ENCODE data around the gene SELENOS.

The SELENOS gene

DNA sequence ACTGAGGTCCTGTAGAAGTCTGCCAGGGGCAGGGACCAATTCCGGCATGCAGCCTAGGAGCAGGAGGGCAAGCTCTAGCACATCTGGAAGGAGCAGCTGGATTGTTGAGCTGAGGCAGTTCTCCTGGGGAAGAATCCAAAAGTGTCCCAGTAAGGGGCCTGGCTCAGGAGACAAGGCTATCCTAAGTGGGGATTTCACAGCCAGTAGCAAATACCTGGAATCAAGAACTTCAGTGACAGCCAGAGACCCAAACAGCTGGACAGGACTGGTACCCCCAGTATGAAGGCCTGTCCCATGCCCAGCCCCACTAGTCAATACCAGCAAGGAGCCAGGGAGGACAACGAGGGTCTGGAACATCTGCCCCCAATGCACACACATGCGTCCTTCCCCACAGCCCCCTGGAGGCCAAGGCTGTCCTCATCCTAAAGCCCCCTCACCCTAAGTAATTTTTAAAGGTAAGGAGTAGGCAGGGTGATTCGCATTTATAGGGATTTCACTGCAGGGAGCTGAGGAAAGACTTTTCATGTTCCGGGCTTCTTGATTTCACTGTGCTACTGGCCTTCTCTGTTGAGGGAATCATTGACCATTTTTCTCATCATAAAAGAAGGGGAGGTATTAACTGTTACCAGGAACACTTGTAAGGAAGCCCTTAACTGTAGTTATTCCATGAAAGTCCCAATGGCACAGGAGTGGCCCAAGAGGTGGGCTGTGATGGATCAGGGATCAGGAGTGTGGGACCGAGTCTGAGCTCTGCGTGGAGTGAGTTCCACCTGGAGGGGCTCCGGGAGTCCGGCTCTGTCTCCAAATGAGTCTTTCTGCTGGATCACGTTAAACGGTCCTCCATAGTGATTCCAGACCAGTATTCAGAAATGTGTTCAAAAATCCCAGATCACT lies 22.9 kb downstream of the SELENOS start:
- no peaks in the 10 kb centered on the region for H3K27me3 ChIP-seq (ENCODE audit: control insufficient read depth, insufficient read depth, low read length)
- H3K4me1 ChIP-seq (ENCODE audit: control insufficient read depth, insufficient read depth, low read length): peaks cover 14% of the 10 kb centered on the region
- no peak overlapping the region for H3K4me3 ChIP-seq (ENCODE audit: low read length)
- H3K9me3 ChIP-seq (replicated peaks; ENCODE audit: low read length): no peaks in the 10 kb centered on the region
- no peak overlapping the region for H3K4me2 ChIP-seq (ENCODE audit: low read length)
- H3K36me3 ChIP-seq (ENCODE audit: insufficient read depth, low read length): no peaks in the 10 kb centered on the region
- no peak overlapping the region for H3K9ac ChIP-seq (ENCODE audit: low read depth, low read length)

DNA sequence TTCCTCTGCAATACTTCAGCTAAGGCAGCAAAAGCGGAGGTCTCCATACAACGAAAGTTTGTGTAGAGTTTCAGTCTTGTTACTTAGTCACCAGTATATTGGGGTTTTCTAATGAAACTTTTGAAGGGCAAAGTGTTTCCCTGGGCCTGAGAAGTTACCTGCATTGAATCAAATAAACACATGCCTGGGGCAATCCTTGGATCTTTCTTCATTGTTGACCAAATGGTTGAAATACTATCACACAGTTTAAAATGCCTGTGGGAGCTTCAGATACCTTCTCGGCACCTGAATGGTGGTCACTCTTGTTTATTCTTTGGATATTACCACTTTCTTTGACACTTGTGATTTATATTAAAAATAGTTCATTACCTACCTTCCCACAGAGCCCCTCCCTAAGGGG lies 24.4 kb downstream of the SELENOS start:
- H3K4me3 ChIP-seq (ENCODE audit: low read length): peak overlapping the region; percentile 89
- peak overlapping the region; percentile 83 for H3K9ac ChIP-seq (ENCODE audit: low read depth, low read length)
- peaks cover 22% of the 10 kb centered on the region for H3K4me1 ChIP-seq (ENCODE audit: control insufficient read depth, insufficient read depth, low read length)
- no peaks in the 10 kb centered on the region for H3K36me3 ChIP-seq (ENCODE audit: insufficient read depth, low read length)
- peak overlapping the region; percentile 90 for H3K4me2 ChIP-seq (ENCODE audit: low read length)
- H3K9me3 ChIP-seq (replicated peaks; ENCODE audit: low read length): no peaks in the 10 kb centered on the region
- no peaks in the 10 kb centered on the region for H3K27me3 ChIP-seq (ENCODE audit: control insufficient read depth, insufficient read depth, low read length)

DNA sequence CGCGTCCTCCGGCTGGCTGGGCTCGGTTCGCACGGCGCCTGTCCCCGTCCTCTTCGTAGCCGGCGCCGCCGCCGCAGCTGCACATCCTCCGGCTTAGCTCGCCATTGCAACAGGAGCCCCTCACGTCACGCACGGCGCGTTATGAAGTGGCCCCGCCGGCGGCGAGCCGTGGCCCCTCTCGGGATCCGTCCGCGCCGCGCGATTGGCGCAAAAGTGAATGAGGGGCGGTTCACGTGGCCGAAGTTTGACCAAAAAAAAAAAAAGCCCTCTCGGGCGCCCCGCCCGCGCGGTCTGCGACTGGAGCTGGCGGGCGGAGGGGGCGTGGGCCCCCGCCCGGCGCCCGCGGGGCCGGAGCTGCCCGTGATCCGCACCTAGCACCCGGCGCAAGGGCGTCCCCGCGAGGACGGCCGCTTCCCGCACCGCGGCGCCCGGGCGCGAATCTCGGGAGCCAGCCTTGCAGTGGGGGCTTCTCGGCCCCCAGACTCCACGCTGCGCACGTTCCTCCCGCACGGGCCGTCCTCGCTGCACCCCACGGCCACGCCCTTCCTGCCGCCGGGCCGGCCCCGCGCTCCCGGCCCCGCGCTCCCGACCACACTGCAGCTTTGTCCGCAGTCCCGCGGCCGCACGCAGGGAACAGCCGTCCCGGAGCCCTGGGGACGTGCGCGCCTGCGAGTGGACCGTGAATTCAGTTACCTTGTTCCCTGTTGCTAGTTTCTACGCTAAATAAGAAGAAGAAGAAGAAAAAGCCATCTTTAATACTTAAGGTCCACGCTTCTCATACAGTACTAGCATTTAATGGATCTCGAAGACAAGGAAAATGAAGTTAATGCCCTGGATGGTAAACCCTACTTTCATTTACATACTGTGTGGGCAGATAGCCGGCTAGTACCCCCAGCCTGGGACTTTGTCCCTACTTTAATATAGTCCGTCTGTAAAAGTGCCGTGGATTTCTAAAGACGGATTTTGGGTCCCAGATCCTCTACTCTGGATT lies 25.2 kb downstream of the SELENOS start, which contains the start of gene CHSY1:
TSS of gene CHSY1 (minus strand) at position 219 of the 991 bp plus-strand sequence. CDS start 592 bp downstream, outside the sequence.
- H3K9ac ChIP-seq (ENCODE audit: low read depth, low read length): peak within 1 kb of the TSS; percentile 88
- peak within 1 kb of the TSS; percentile 89 for H3K4me3 ChIP-seq (ENCODE audit: low read length)
- H3K4me2 ChIP-seq (ENCODE audit: low read length): peak within 1 kb of the TSS; percentile 91

GRCh38 chr15:101250873-101251829 lies 26.1 kb downstream of the SELENOS start:
- H3K4me1 ChIP-seq (ENCODE audit: control insufficient read depth, insufficient read depth, low read length): peaks cover 38% of the 10 kb centered on the region
- peak overlapping the region; percentile 88 for H3K9ac ChIP-seq (ENCODE audit: low read depth, low read length)
- H3K9me3 ChIP-seq (replicated peaks; ENCODE audit: low read length): no peaks in the 10 kb centered on the region
- peak overlapping the region; percentile 89 for H3K4me3 ChIP-seq (ENCODE audit: low read length)
- peak overlapping the region; percentile 91 for H3K4me2 ChIP-seq (ENCODE audit: low read length)
- peaks cover 4% of the 10 kb centered on the region for H3K36me3 ChIP-seq (ENCODE audit: insufficient read depth, low read length)
- H3K27me3 ChIP-seq (ENCODE audit: control insufficient read depth, insufficient read depth, low read length): no peaks in the 10 kb centered on the region

More for the DNA sequence above, 25.2 kb downstream of the SELENOS start, which contains the start of gene CHSY1:
- H3K36me3 ChIP-seq (ENCODE audit: insufficient read depth, low read length): peaks cover 4% of the 10 kb centered on the region
- no peaks in the 10 kb centered on the region for H3K9me3 ChIP-seq (replicated peaks; ENCODE audit: low read length)
- H3K27me3 ChIP-seq (ENCODE audit: control insufficient read depth, insufficient read depth, low read length): no peaks in the 10 kb centered on the region
- peaks cover 29% of the 10 kb centered on the region for H3K4me1 ChIP-seq (ENCODE audit: control insufficient read depth, insufficient read depth, low read length)

DNA sequence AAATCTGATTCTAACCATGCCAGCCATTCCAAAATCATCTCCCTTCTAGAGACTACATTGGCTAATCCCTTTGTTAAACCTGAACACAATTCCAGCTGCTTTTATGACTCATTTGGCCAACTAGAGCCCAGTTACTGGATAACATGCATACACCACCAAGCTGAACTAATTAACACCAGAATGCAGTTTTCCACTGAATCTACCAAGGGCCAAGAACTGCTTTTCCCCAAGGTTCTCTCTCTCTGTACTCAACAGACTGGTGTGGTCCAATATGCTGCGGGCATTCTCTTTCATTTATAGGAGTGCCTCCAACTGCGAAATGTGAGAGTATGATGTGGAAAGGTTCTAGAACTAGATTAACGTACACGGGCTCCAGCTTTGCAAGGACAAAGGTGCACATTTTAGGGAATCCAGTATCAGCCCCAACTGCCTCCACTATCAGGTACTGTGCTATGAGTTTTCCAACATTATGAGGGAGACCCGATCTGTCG lies 26.9 kb downstream of the SELENOS start:
- Histone ChIP-seq H3K4me2 (ENCODE audit: low read length) (peak overlapping the region; percentile 91), H3K4me1 (ENCODE audit: control insufficient read depth, insufficient read depth, low read length) (peaks cover 46% of the 10 kb centered on the region), H3K36me3 (ENCODE audit: insufficient read depth, low read length) (peaks cover 6% of the 10 kb centered on the region), H3K4me3 (ENCODE audit: low read length) (peak overlapping the region; percentile 89), H3K27me3 (ENCODE audit: control insufficient read depth, insufficient read depth, low read length) (no peaks in the 10 kb centered on the region), H3K9ac (ENCODE audit: low read depth, low read length) (peak overlapping the region; percentile 88), H3K9me3 (replicated peaks; ENCODE audit: low read length) (no peaks in the 10 kb centered on the region)

DNA sequence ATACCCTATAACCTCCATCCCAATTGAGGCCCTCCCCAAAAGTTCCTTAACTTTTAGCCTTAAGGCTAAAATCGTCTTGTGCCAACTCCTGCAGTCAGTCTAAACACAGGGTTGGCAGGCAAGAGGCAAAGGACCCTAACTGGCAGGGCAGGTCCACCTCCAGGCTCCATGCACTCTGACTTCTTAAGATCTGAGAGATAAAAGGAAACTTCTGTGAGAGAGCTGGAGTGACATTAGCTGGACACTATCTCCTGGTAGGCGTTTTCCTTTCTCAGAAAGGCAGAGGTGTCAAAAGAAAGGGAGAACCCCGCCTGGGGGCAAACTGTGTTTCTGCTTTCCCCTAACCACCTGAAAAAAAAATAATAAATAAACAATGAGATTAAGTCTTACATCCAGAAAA lies 29.0 kb downstream of the SELENOS start:
- no peak overlapping the region for H3K4me3 ChIP-seq (ENCODE audit: low read length)
- peaks cover 14% of the 10 kb centered on the region for H3K36me3 ChIP-seq (ENCODE audit: insufficient read depth, low read length)
- H3K9me3 ChIP-seq (replicated peaks; ENCODE audit: low read length): no peaks in the 10 kb centered on the region
- no peaks in the 10 kb centered on the region for H3K27me3 ChIP-seq (ENCODE audit: control insufficient read depth, insufficient read depth, low read length)
- peaks cover 61% of the 10 kb centered on the region for H3K4me1 ChIP-seq (ENCODE audit: control insufficient read depth, insufficient read depth, low read length)
- peak overlapping the region; percentile 22 for H3K4me2 ChIP-seq (ENCODE audit: low read length)
- H3K9ac ChIP-seq (ENCODE audit: low read depth, low read length): no peak overlapping the region

- H3K9ac ChIP-seq (ENCODE audit: low read depth, low read length): peak overlapping the region; percentile 62
- peak overlapping the region; percentile 66 for H3K4me2 ChIP-seq (ENCODE audit: low read length)
- peak overlapping the region; percentile 29 for H3K4me3 ChIP-seq (ENCODE audit: low read length)
- no peaks in the 10 kb centered on the region for H3K9me3 ChIP-seq (replicated peaks; ENCODE audit: low read length)
- H3K4me1 ChIP-seq (ENCODE audit: control insufficient read depth, insufficient read depth, low read length): peaks cover 65% of the 10 kb centered on the region
- peaks cover 16% of the 10 kb centered on the region for H3K36me3 ChIP-seq (ENCODE audit: insufficient read depth, low read length)
- no peaks in the 10 kb centered on the region for H3K27me3 ChIP-seq (ENCODE audit: control insufficient read depth, insufficient read depth, low read length)
These were observed 30.2 kb downstream of the SELENOS start for GRCh38 chr15:101246824-101247745.

GRCh38 chr15:101246391-101246790 lies 30.9 kb downstream of the SELENOS start:
- Histone ChIP-seq H3K9ac (ENCODE audit: low read depth, low read length) (peak overlapping the region; percentile 62), H3K4me3 (ENCODE audit: low read length) (peak overlapping the region; percentile 29), H3K4me1 (ENCODE audit: control insufficient read depth, insufficient read depth, low read length) (peaks cover 68% of the 10 kb centered on the region), H3K36me3 (ENCODE audit: insufficient read depth, low read length) (peaks cover 19% of the 10 kb centered on the region), H3K9me3 (replicated peaks; ENCODE audit: low read length) (no peaks in the 10 kb centered on the region), H3K27me3 (ENCODE audit: control insufficient read depth, insufficient read depth, low read length) (no peaks in the 10 kb centered on the region), H3K4me2 (ENCODE audit: low read length) (peak overlapping the region; percentile 66)

DNA sequence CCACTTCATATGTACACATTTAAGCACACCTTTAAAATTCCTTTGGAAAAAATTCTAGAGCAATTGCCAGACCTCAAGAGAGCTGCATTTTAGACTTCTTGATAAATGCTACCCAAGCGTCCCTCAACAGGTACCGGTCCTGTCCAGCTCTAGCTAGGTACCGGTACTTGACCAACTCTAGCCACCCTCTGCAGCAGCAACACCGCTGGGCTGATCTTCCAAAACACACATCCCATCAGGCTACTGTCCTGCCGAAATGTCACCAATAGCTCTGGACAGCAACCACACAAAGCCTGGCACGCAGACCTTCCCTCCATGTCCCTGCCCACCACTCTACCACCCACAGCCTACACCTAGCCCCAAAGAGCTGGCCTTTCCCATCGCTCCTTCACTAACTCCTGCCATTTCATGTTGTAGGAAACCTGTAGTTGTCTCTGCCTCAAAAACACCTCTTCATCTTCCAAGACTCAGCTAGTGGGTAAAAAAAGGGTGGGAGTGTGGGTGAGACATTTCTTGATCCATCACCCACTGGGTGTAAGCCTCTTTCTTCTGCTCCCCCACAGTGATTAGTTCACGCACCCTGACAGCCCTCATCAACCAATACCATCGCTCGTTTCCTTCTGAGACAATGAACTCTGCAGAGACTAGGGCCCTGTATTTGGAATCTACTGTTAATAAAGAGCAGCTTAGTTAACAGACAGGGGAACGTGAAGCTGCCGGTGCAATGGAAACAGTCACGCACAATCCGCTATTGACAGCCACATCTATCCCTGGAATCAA lies 32.2 kb downstream of the SELENOS start:
- Histone ChIP-seq H3K36me3 (ENCODE audit: insufficient read depth, low read length) (peaks cover 19% of the 10 kb centered on the region), H3K4me3 (ENCODE audit: low read length) (no peak overlapping the region), H3K9ac (ENCODE audit: low read depth, low read length) (no peak overlapping the region), H3K4me2 (ENCODE audit: low read length) (peak overlapping the region; percentile 61), H3K27me3 (ENCODE audit: control insufficient read depth, insufficient read depth, low read length) (no peaks in the 10 kb centered on the region), H3K4me1 (ENCODE audit: control insufficient read depth, insufficient read depth, low read length) (peaks cover 75% of the 10 kb centered on the region), H3K9me3 (replicated peaks; ENCODE audit: low read length) (no peaks in the 10 kb centered on the region)

All from skeletal muscle satellite cell (primary cell).